BLaER1 (cell line): Measurements from ENCODE around the gene CFAP100.

ENCODE experiments used
- H3K27ac ChIP-seq: shearing (Covaris generic); formaldehyde crosslinking; 2 replicates; pipeline ENCODE4 v1.8.1; 2022
- H3K27me3 ChIP-seq: shearing (Covaris generic); formaldehyde crosslinking; 2 replicates; pipeline ENCODE4 v1.8.1; 2022
- H3K36me3 ChIP-seq: shearing (Covaris generic); formaldehyde crosslinking; 2 replicates; pipeline ENCODE4 v1.8.1; 2022
- H3K4me1 ChIP-seq: shearing (Covaris generic); formaldehyde crosslinking; 2 replicates; pipeline ENCODE4 v1.8.1; 2022
- H3K4me2 ChIP-seq: shearing (Covaris generic); formaldehyde crosslinking; 2 replicates; pipeline ENCODE4 v1.8.1; 2022
- H3K4me3 ChIP-seq: shearing (Covaris generic); formaldehyde crosslinking; 2 replicates; pipeline ENCODE4 v1.8.1; 2022
- H3K9ac ChIP-seq: shearing (Covaris generic); formaldehyde crosslinking; 2 replicates; pipeline ENCODE4 v1.8.1; 2022
- H3K9me3 ChIP-seq: shearing (Covaris generic); formaldehyde crosslinking; 2 replicates; pipeline ENCODE4 v1.8.1; 2022
- H4K20me1 ChIP-seq: shearing (Covaris generic); formaldehyde crosslinking; 2 replicates; pipeline ENCODE4 v1.8.1; 2022
- Cebpa-rat ChIP-seq: shearing (Covaris generic); IDR thresholded peaks from 2 replicates; pipeline ENCODE4 v1.8.1; 2022

CFAP100 gene

GRCh38 chr3:126364731-126365301 is 29.9 kb upstream of the CFAP100 start:
- no peak for TF ChIP-seq Cebpa-rat
- Histone ChIP-seq H3K4me1 (peaks cover 15% of the 10 kb centered on the region), H4K20me1 (no peaks in the 10 kb centered on the region), H3K27me3 (peaks cover 12% of the 10 kb centered on the region; the same call in 1 of the 2 replicates), H3K9me3 (no peaks in the 10 kb centered on the region), H3K27ac (no peak overlapping the region), H3K36me3 (no peaks in the 10 kb centered on the region), H3K4me2 (no peak overlapping the region), H3K4me3 (no peak overlapping the region), H3K9ac (no peak overlapping the region)

- no peak overlapping the region for H3K9ac ChIP-seq
- TF ChIP-seq Cebpa-rat, result no peak
Observed at GRCh38 chr3:126365351-126366277, 29.1 kb upstream of the CFAP100 start.

GRCh38 chr3:126367316-126367805 is 27.3 kb upstream of the CFAP100 start:
- Histone ChIP-seq H3K36me3 (no peaks in the 10 kb centered on the region), H3K9ac (no peak overlapping the region), H3K4me2 (no peak overlapping the region), H3K9me3 (no peaks in the 10 kb centered on the region), H3K27ac (no peak overlapping the region), H3K27me3 (no peaks in the 10 kb centered on the region), H3K4me1 (peaks cover 15% of the 10 kb centered on the region), H4K20me1 (no peaks in the 10 kb centered on the region), H3K4me3 (no peak overlapping the region)
- no peak for TF ChIP-seq Cebpa-rat

More at GRCh38 chr3:126365351-126366277, 29.1 kb upstream of the CFAP100 start:
- H3K27me3 ChIP-seq, result peaks cover 4% of the 10 kb centered on the region; the same call in 1 of the 2 replicates
- no peak overlapping the region for H3K27ac ChIP-seq
- H3K9me3 ChIP-seq, result no peaks in the 10 kb centered on the region
- no peak overlapping the region for H3K4me3 ChIP-seq
- peaks cover 15% of the 10 kb centered on the region for H3K4me1 ChIP-seq
- no peaks in the 10 kb centered on the region for H3K36me3 ChIP-seq
- no peaks in the 10 kb centered on the region for H4K20me1 ChIP-seq
- no peak overlapping the region for H3K4me2 ChIP-seq

GRCh38 chr3:126369490-126369889 is 25.2 kb upstream of the CFAP100 start:
- Histone ChIP-seq H3K27me3 (no peaks in the 10 kb centered on the region), H3K27ac (no peak overlapping the region), H3K4me2 (no peak overlapping the region), H3K9ac (no peak overlapping the region), H3K4me1 (peaks cover 7% of the 10 kb centered on the region), H3K9me3 (no peaks in the 10 kb centered on the region), H3K36me3 (no peaks in the 10 kb centered on the region), H4K20me1 (no peaks in the 10 kb centered on the region), H3K4me3 (no peak overlapping the region)
- no peak for TF ChIP-seq Cebpa-rat

- no peaks in the 10 kb centered on the region for H3K36me3 ChIP-seq
- H4K20me1 ChIP-seq, result no peaks in the 10 kb centered on the region
- no peaks in the 10 kb centered on the region for H3K27me3 ChIP-seq
- H3K4me2 ChIP-seq, result no peak overlapping the region
- no peak overlapping the region for H3K4me3 ChIP-seq
- no peak for TF ChIP-seq Cebpa-rat
- H3K9ac ChIP-seq, result no peak overlapping the region
- H3K27ac ChIP-seq, result no peak overlapping the region
- H3K9me3 ChIP-seq, result no peaks in the 10 kb centered on the region
- H3K4me1 ChIP-seq, result peaks cover 10% of the 10 kb centered on the region
Observed at GRCh38 chr3:126370055-126370454, 24.7 kb upstream of the CFAP100 start.

GRCh38 chr3:126370606-126371005 is 24.1 kb upstream of the CFAP100 start:
- no peaks in the 10 kb centered on the region for H3K9me3 ChIP-seq
- H3K4me1 ChIP-seq, result peaks cover 15% of the 10 kb centered on the region
- H3K4me3 ChIP-seq, result no peak overlapping the region
- no peaks in the 10 kb centered on the region for H3K27me3 ChIP-seq
- no peak overlapping the region for H3K27ac ChIP-seq
- H3K9ac ChIP-seq, result no peak overlapping the region
- TF ChIP-seq Cebpa-rat, result no peak
- H4K20me1 ChIP-seq, result no peaks in the 10 kb centered on the region
- H3K36me3 ChIP-seq, result no peaks in the 10 kb centered on the region
- no peak overlapping the region for H3K4me2 ChIP-seq

- Histone ChIP-seq H3K4me1 (peaks cover 20% of the 10 kb centered on the region), H4K20me1 (no peaks in the 10 kb centered on the region), H3K4me3 (no peak overlapping the region), H3K36me3 (no peaks in the 10 kb centered on the region), H3K27me3 (no peaks in the 10 kb centered on the region), H3K9me3 (no peaks in the 10 kb centered on the region), H3K4me2 (no peak overlapping the region), H3K27ac (no peak overlapping the region), H3K9ac (no peak overlapping the region)
- TF ChIP-seq Cebpa-rat, result no peak
Observed at GRCh38 chr3:126371096-126371705, 23.5 kb upstream of the CFAP100 start.

- Histone ChIP-seq H4K20me1 (no peaks in the 10 kb centered on the region), H3K9ac (no peak overlapping the region), H3K9me3 (no peaks in the 10 kb centered on the region), H3K4me3 (no peak overlapping the region), H3K27ac (no peak overlapping the region), H3K4me2 (no peak overlapping the region), H3K36me3 (no peaks in the 10 kb centered on the region), H3K27me3 (no peaks in the 10 kb centered on the region), H3K4me1 (peaks cover 28% of the 10 kb centered on the region)
- no peak for TF ChIP-seq Cebpa-rat
Observed at GRCh38 chr3:126372413-126373145, 22.1 kb upstream of the CFAP100 start.

GRCh38 chr3:126373146-126373613 is 21.5 kb upstream of the CFAP100 start:
- Histone ChIP-seq H3K4me1 (peaks cover 34% of the 10 kb centered on the region), H3K9ac (no peak overlapping the region), H4K20me1 (no peaks in the 10 kb centered on the region), H3K27me3 (no peaks in the 10 kb centered on the region), H3K4me2 (no peak overlapping the region), H3K36me3 (no peaks in the 10 kb centered on the region), H3K9me3 (no peaks in the 10 kb centered on the region), H3K4me3 (no peak overlapping the region), H3K27ac (no peak overlapping the region)
- no peak for TF ChIP-seq Cebpa-rat
